Measurements from ENCODE around the gene MED17.

DNA sequence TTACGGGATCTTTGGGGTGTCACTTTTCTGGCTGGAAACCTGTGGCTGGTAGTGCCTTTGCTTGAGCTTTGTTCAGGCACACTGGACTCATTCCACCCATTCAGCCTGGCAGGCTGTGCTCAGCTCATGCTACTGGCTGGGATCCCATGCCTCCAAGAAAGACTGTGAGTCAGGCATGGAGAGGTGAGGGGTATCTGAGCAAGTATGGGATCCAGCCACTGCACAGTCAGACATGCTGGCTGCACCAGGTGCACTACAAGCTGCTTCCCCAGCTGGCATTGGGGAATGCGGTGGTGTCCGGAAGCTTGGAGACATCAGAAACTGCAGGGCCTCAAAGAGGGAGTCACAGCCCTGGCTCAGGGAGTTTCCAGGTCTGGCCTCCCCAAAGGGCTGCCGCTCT is 12.0 kb upstream of the MED17 start:
- TF ChIP-seq, protein P1, sequence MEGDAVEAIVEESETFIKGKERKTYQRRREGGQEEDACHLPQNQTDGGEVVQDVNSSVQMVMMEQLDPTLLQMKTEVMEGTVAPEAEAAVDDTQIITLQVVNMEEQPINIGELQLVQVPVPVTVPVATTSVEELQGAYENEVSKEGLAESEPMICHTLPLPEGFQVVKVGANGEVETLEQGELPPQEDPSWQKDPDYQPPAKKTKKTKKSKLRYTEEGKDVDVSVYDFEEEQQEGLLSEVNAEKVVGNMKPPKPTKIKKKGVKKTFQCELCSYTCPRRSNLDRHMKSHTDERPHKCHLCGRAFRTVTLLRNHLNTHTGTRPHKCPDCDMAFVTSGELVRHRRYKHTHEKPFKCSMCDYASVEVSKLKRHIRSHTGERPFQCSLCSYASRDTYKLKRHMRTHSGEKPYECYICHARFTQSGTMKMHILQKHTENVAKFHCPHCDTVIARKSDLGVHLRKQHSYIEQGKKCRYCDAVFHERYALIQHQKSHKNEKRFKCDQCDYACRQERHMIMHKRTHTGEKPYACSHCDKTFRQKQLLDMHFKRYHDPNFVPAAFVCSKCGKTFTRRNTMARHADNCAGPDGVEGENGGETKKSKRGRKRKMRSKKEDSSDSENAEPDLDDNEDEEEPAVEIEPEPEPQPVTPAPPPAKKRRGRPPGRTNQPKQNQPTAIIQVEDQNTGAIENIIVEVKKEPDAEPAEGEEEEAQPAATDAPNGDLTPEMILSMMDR (IDR thresholded peaks at IDR 0.05) = no peak
- TF ChIP-seq POLR2AphosphoS5 (IDR thresholded peaks at IDR 0.05) = no peak
- TF ChIP-seq POLR2A (IDR thresholded peaks at IDR 0.05) = no peak

Data from upper lobe of left lung (tissue), 4 donors.